K562 (cell line): ENCODE results near the gene STX18. TPM values are rescaled to one million over a fixed set of nuclear protein-coding genes. Genes with fewer than 3 reads are reported as not detected.

Experiments
- ATAC-seq: fragments of 200-7000 bp; cut with Tn5 transposase; 3 replicates; pipeline ENCODE4 v1.9.1; 2020; ENCODE audit warnings: moderate library complexity
- BruUV-seq: library from RNA; stranded (reverse); fragments of 400-500 nt; replicated peaks from 2 replicates; lab custom pipeline; 2021; lab: Mats Ljungman, UMichigan
- CTCF ChIA-PET: fragments of 300-600 bp; formaldehyde crosslinking; extraction: SDS; loops from one replicate; lab custom pipeline; 2021; ENCODE audit warnings: low intra/inter-chr PET ratio; lab: Yijun Ruan, JAX
- POLR2A ChIA-PET: fragments of 300-600, 350-650 bp; sonication (Branson Sonifier 250); formaldehyde crosslinking; extraction: SDS; loops from one replicate; lab custom pipeline; 2021; ENCODE audit warnings: antibody characterized with exemption, inconsistent platforms; lab: Yijun Ruan, JAX
- DNase-seq, 4 experiments: peaks; one replicate each; pipeline versions ENCODE4 v3.0.0 to v3.0.0-alpha.2; 2011 to 2018; ENCODE audit warnings: low spot score in 3 of 4, mixed read lengths in 3 of 4; ENCODE audit errors: extremely low read depth in 1 of 4
- FAIRE-seq: peaks from 2 replicates; lab custom pipeline; 2011; peaks lifted over from hg19 to GRCh38; lab: Jason Lieb, UNC
- H2AFZ ChIP-seq: 2 replicates; pipeline ENCODE4 v1.6.0; 2011; ENCODE audit warnings: low read depth, low read length, control low read depth, inconsistent platforms
- H3K27ac ChIP-seq: fragments of 200-600 bp; 3 replicates; pipeline ENCODE4 v1.8.0; 2011; ENCODE audit warnings: low read depth, mild to moderate bottlenecking, control low read depth, inconsistent platforms, low read length, moderate library complexity, mixed read lengths; ENCODE audit errors: extremely low read depth
- H3K27me3 ChIP-seq, 2 experiments: fragments of 300-600 bp in 1 of 2; 2 replicates in 1 of 2; 3 replicates in 1 of 2; pipeline versions ENCODE4 v1.6.0 to v1.8.0; 2011; ENCODE audit warnings: inconsistent platforms in 2 of 2, low read length in 2 of 2, mild to moderate bottlenecking in 1 of 2, mixed read lengths in 1 of 2, moderate library complexity in 1 of 2; ENCODE audit not compliant: control insufficient read depth in 2 of 2, insufficient read depth in 2 of 2
- H3K36me3 ChIP-seq: fragments of 300-600 bp; 3 replicates; pipeline ENCODE4 v1.8.0; 2011; ENCODE audit warnings: mild to moderate bottlenecking, low read length, inconsistent platforms; ENCODE audit not compliant: control insufficient read depth, insufficient read depth
- H3K4me1 ChIP-seq, 2 experiments: fragments of 200-600 bp in 1 of 2; replicated peaks in 1 of 2; 2 replicates in 1 of 2; 3 replicates in 1 of 2; pipeline versions ENCODE4 v1.5.1 to v1.8.0; 2011; ENCODE audit warnings: inconsistent platforms in 2 of 2, low read length in 2 of 2, mild to moderate bottlenecking in 1 of 2, mixed read lengths in 1 of 2, moderate library complexity in 1 of 2; ENCODE audit not compliant: control insufficient read depth in 2 of 2, insufficient read depth in 2 of 2
- H3K4me2 ChIP-seq: 2 replicates; pipeline ENCODE4 v1.6.1; 2011; ENCODE audit warnings: low read length, control low read depth, inconsistent platforms, mixed read lengths; ENCODE audit not compliant: insufficient read depth
- H3K4me3 ChIP-seq: fragments of 200-600 bp; sonication (generic), shearing (Covaris generic); 2 replicates; pipeline ENCODE4 v1.5.1; 2016; ENCODE audit warnings: control low read depth, inconsistent platforms
- H3K79me2 ChIP-seq: fragments of 200-600 bp; 3 replicates; pipeline ENCODE4 v1.8.0; 2011; ENCODE audit warnings: low read length, inconsistent platforms; ENCODE audit not compliant: control insufficient read depth, insufficient read depth
- H3K9ac ChIP-seq, 2 experiments: 2 replicates each; pipeline versions ENCODE4 v1.6.0 to v1.6.1; 2011; ENCODE audit warnings: low read depth in 2 of 2, low read length in 2 of 2, control low read depth in 1 of 2, inconsistent platforms in 1 of 2, mild to moderate bottlenecking in 1 of 2, mixed read lengths in 1 of 2; ENCODE audit not compliant: insufficient read depth in 1 of 2
- H3K9me1 ChIP-seq: one replicate; pipeline ENCODE4 v1.6.0; 2011; ENCODE audit warnings: inconsistent platforms, mild to moderate bottlenecking, low read length, moderate library complexity; ENCODE audit not compliant: control insufficient read depth, insufficient read depth
- H3K9me3 ChIP-seq: replicated peaks from 2 replicates; pipeline ENCODE4 v1.5.1; 2011; ENCODE audit warnings: low read depth, low read length, inconsistent platforms; ENCODE audit not compliant: control insufficient read depth, insufficient read depth
- H4K20me1 ChIP-seq: replicated peaks from 2 replicates; pipeline ENCODE4 v1.6.1; 2011; ENCODE audit warnings: low read length, inconsistent platforms, mixed read lengths; ENCODE audit not compliant: control insufficient read depth, insufficient read depth
- C11orf30 ChIP-seq: fragments of 450-650 bp; IDR thresholded peaks from 2 replicates; pipeline ENCODE4 v1.6.1; 2016; ENCODE audit warnings: low read depth, mild to moderate bottlenecking
- CBFA2T2 ChIP-seq: fragments of 450-650 bp; conservative IDR thresholded peaks from 2 replicates; pipeline ENCODE4 v1.6.1; 2017; ENCODE audit warnings: mild to moderate bottlenecking
- COPS2 ChIP-seq: fragments of 450-650 bp; conservative IDR thresholded peaks from 2 replicates; pipeline ENCODE4 v1.6.1; 2016; ENCODE audit warnings: mild to moderate bottlenecking, moderate library complexity
- MTA1 ChIP-seq: fragments of 450-650 bp; IDR thresholded peaks from 2 replicates; pipeline ENCODE4 v1.6.1; 2017; ENCODE audit warnings: borderline replicate concordance
- MYNN ChIP-seq, 2 experiments: sonication (generic); formaldehyde crosslinking in 1 of 2; IDR thresholded peaks; 2 replicates each; pipeline versions ENCODE4 v1.5.0 to v1.6.1; 2016 to 2020; ENCODE audit warnings: antibody characterized with exemption in 1 of 2, missing genetic modification reagents in 1 of 2
- NR4A1 ChIP-seq, 2 experiments: fragments of 250-450 bp in 1 of 2; fragments of 450-650 bp in 1 of 2; sonication (Bioruptor Pico) in 1 of 2; IDR thresholded peaks; 2 replicates each; pipeline versions ENCODE4 v1.4.0 to v1.6.1; 2016 to 2020; ENCODE audit warnings: mild to moderate bottlenecking in 2 of 2, missing compliant biosample characterization in 1 of 2, missing genetic modification characterization in 1 of 2, moderate library complexity in 1 of 2
- PHB2 ChIP-seq: fragments of 450-650 bp; IDR thresholded peaks from 2 replicates; pipeline ENCODE4 v1.6.1; 2017; ENCODE audit warnings: low read depth
- SMAD3 ChIP-seq: fragments of 450-650 bp; formaldehyde crosslinking; conservative IDR thresholded peaks from 2 replicates; pipeline ENCODE4 v1.4.0; 2020; ENCODE audit warnings: mild to moderate bottlenecking
- ZNF282 ChIP-seq: sonication (generic); formaldehyde crosslinking; IDR thresholded peaks from 2 replicates; pipeline ENCODE4 v1.8.1; 2023; ENCODE audit warnings: missing genetic modification reagents
- ZNF316 ChIP-seq: fragments of 450-650 bp; IDR thresholded peaks from 2 replicates; pipeline ENCODE4 v1.6.1; 2016
- ZNF324 ChIP-seq: fragments of 250-450 bp; sonication (Bioruptor Pico); IDR thresholded peaks from 2 replicates; pipeline ENCODE4 v1.4.0; 2020; ENCODE audit warnings: mild to moderate bottlenecking
- WGBS: fragments of 100-300 bp; shearing (Covaris generic); methylation state at CpG from one replicate; pipeline ENCODE4 v1.1.6; 2016; ENCODE audit warnings: low coverage, mixed read lengths; ENCODE audit not compliant: insufficient coverage; ENCODE audit errors: missing lambda C conversion rate; 5-methylcytosine and 5-hydroxymethylcytosine counted together
- in situ Hi-C: fragments of 300-500 bp; cut with MboI; formaldehyde crosslinking; loops from 4 replicates; pipeline ENCODE4 v1.15.0; 2018; ENCODE audit warnings: inconsistent platforms, mixed read lengths
- intact Hi-C: fragments of 100-400 bp; cut with micrococcal nuclease; formaldehyde crosslinking; loops from 2 replicates; pipeline ENCODE4 v1.14.2; 2022
- polyA plus RNA-seq, 8 experiments: library from polyadenylated mRNA; depleted of rRNA in 4 of 8; stranded (reverse) in 5 of 8; unstranded in 3 of 8; fragments of >200 nt; fragmentation: Nextera tagmentation in 2 of 8; fragmentation: Illumina TruSeq in 1 of 8; extraction: Ambion mirVana in 2 of 8; extraction: Trizol in 1 of 8; gene quantifications; 2 replicates each; pipeline versions ENCODE4 v1.2.1 to v1.2.3, GENCODE V29; 2011 to 2014; ENCODE audit warnings: inconsistent platforms in 1 of 8, missing spikeins in 1 of 8
- total RNA-seq, 7 experiments: library from RNA; depleted of rRNA in 6 of 7; stranded (reverse); fragments of >200 nt in 6 of 7; fragmentation: Illumina TruSeq in 2 of 7; extraction: Trizol in 2 of 7; gene quantifications; 2 replicates each; pipeline versions ENCODE4 v1.2.1 to v1.2.3, GENCODE V29; 2011 to 2021; ENCODE audit warnings: low replicate concordance in 1 of 7

Gene STX18
- total and polyA plus RNA-seq, 9 of the 15 experiments (the other 6 are each of a cell fraction or from before 2014, with no cell fraction given) = 6.2 to 41.7 (median 22.7) TPM

GRCh38 chr4:4401036-4401435 lies 140.8 kb downstream of the STX18 start:
- in situ Hi-C loops = no loop called here
- CTCF ChIA-PET = no interaction called here
- H3K4me2 ChIP-seq = no peak overlapping the region
- 0 out of 5 replicates have a peak, but pooled peaks cover 0 to 8% of the 10 kb centered on the region in 2 experiments for H3K4me1 ChIP-seq
- H3K79me2 ChIP-seq = no peaks in the 10 kb centered on the region
- no peak overlapping the region for H3K9ac ChIP-seq
- H3K27ac ChIP-seq = no peak overlapping the region
- H3K9me3 ChIP-seq = no peaks in the 10 kb centered on the region
- POLR2A ChIA-PET = no interaction called here
- WGBS = 3% methylated on average over 7 of the region's 7 CpGs
- intact Hi-C loops = no loop called here
- no peak for TF ChIP-seq PHB2
- TF ChIP-seq SMAD3 (CRISPR knock-in tag) = no peak
- TF ChIP-seq ZNF282 (CRISPR knock-in tag) = no peak
- TF ChIP-seq MTA1 = no peak
- no peak for TF ChIP-seq ZNF316
- TF ChIP-seq NR4A1 (CRISPR knock-in tag; IDR thresholded peaks at IDR 0.05) = no peak
- TF ChIP-seq NR4A1 (tag; IDR thresholded peaks at IDR 0.05) = no peak
- no peak for TF ChIP-seq C11orf30
- TF ChIP-seq ZNF324 (CRISPR knock-in tag) = no peak
- no peak for TF ChIP-seq MYNN (IDR thresholded peaks at IDR 0.05)
- TF ChIP-seq MYNN (CRISPR knock-in tag; IDR thresholded peaks at IDR 0.05) = no peak
- no peak for TF ChIP-seq CBFA2T2
- TF ChIP-seq COPS2 = no peak
- TF ChIP-seq, all 486 proteins: peak for 0
- ATAC-seq = no peak
- Histone ChIP-seq H2AFZ (no peak overlapping the region), H4K20me1 (0 out of 2 replicates have a peak, but pooled peaks cover 3% of the 10 kb centered on the region), H3K36me3 (no peaks in the 10 kb centered on the region), H3K9me1 (no peaks in the 10 kb centered on the region), H3K27me3 (peaks cover 32 to 65% of the 10 kb centered on the region in 2 experiments), H3K4me3 (no peak overlapping the region)
- FAIRE-seq = no peak
- no TSS peak for BruUV-seq
- no peak for DNase-seq
